Measurements from ENCODE around the gene GALNTL6.

GALNTL6 gene

DNA sequence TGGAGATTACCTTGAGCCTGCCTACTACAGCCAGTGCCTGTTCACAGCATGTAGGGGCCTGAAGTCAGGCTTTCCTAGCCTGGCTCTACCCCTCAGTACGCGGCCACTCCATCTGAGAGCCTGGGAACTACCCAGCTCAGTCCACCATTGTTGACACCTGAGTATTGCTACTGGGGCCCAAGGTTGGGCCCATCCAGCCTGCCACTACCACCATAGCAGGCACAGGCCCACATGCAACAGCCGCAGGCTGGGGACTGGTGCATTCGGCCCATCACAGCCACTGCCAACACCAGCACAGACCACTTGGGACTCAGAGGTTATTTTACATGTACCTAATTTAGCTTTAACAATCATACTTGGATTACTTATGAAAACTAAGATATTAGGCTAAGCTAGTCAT, 314.0 kb downstream of the GALNTL6 start:
- DNase-seq: no peak

DNA sequence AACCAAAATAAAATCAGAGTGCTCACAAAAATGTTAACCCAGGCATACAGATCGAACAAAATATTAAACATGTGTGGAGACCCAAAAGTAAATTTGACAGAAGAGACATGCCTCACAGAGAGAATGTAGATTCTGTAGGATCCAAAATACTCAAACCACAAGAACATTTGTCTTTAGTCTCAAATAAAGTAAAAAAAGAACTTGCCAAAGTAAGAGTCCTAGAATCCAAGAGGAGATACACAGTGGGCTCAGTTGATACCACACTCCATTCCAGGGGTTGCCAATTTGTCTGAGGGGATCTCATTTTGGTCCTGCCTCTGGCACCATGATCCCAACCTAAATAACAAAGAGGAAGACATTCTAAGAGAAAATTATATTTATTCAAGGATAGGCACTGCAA, 316.4 kb downstream of the GALNTL6 start:
- no peak for DNase-seq

GRCh38 chr4:172134521-172134920, 321.3 kb downstream of the GALNTL6 start:
- DNase-seq: no peak

- DNase-seq: no peak
Measured at GRCh38 chr4:172141025-172141424, 327.8 kb downstream of the GALNTL6 start.

- DNase-seq: no peak
Measured at GRCh38 chr4:172142281-172142741, 329.1 kb downstream of the GALNTL6 start.

- no peak for DNase-seq
Measured at GRCh38 chr4:172143605-172144314, 330.6 kb downstream of the GALNTL6 start.

DNA sequence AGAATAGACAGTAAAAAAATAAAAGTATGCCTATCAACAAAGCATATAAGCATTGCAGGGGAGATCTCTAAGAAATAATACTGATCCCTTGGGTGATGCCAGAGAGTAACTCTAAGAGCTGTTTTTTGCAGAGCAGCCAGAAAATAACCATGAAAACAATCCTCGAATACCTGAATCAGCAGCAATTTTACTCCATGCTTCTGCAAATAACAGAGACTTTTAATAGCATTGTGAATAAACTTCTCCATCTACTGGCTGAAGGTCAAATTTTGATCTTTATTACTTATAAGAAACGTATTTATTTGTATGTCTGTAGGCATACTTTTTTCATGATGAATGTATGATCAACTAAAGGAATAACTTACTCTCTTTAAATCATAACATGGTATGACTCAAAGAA, 334.5 kb downstream of the GALNTL6 start:
- DNase-seq: no peak

- no peak for DNase-seq
Measured at GRCh38 chr4:172149329-172149728, 336.1 kb downstream of the GALNTL6 start.

DNA sequence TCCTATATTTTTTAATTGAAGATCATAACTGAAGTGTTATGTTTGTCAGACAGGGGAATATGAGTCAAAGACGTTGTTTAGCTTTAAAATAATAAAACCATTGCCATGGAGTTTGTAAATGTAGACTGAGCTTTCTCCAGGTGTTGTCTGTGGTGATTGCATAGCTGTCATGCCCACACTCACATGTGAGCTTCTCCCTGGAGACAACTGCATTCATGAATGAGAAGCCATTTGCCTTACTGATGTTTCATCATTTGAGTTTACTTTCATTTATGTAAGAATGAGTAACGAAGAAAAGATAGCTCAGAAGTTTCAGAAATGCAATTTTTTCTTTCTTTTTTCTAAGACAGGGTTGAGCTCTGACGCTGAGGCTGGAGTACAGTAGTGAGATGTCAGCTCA, 339.1 kb downstream of the GALNTL6 start:
- no peak for DNase-seq

DNA sequence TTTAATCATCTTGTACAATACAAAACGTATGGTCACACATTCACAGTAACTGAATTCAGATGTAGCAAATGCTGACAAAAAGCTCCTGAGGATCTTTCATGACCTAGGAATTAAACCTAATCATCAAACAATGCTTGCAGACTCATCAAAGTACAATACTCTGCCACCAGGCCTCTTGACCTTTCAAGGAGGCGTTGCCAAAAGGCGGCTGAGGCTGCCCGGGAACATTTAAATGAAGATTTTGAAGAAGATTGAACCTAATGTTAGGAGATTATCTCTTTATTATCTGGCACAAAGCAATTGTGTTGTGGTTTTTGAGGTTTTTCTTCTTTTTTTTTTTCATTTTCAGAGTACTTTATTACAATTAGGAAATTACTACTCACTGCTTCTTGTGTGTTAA, 340.5 kb downstream of the GALNTL6 start:
- no peak for DNase-seq

- no peak for DNase-seq
Measured at GRCh38 chr4:172155838-172156345, 342.7 kb downstream of the GALNTL6 start.

DNA sequence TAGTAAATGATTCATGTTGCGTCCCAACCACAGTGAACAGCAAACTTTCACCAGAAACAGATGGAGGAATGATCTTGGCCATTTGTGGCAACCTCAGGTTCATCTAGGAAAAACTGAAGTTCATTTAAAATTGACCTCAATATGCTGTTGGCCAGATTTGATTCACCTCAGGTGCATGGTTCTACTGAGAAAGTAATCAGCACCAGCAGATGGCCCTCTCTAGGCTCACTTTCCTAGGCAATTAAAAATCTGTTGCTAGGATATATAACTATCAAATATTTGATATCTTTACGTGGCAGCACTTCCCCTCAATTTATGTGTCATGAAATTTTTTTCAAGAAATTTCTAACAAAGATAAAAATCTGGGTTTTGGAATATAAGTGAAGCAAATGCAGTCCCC, 344.7 kb downstream of the GALNTL6 start:
- DNase-seq: no peak

GRCh38 chr4:172163215-172163614, 350.0 kb downstream of the GALNTL6 start:
- no peak for DNase-seq

- no peak for DNase-seq
Measured at GRCh38 chr4:172168888-172169287, 355.7 kb downstream of the GALNTL6 start.

DNA sequence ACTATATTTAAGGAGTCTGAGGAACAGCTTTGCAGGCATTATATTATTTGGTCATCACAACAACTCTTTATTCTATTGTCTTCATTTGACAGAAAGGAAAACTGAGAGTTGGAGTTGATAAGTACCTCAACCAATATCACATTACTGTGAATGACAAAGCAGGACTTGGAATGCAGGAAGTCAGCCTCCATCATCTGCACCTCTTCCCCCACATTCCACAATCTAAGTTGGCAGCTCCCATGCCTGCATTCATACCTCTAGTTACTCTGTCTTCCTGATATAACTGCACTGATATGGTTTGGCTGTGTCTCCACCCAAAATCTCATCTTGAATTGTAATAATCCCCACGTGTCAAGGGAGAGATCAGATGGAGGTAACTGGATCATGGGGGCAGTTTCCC, 356.7 kb downstream of the GALNTL6 start:
- DNase-seq: no peak

- no peak for DNase-seq
Measured at GRCh38 chr4:172173206-172173605, 360.0 kb downstream of the GALNTL6 start.

- DNase-seq: no peak
Measured at GRCh38 chr4:172177382-172177781, 364.2 kb downstream of the GALNTL6 start.

DNA sequence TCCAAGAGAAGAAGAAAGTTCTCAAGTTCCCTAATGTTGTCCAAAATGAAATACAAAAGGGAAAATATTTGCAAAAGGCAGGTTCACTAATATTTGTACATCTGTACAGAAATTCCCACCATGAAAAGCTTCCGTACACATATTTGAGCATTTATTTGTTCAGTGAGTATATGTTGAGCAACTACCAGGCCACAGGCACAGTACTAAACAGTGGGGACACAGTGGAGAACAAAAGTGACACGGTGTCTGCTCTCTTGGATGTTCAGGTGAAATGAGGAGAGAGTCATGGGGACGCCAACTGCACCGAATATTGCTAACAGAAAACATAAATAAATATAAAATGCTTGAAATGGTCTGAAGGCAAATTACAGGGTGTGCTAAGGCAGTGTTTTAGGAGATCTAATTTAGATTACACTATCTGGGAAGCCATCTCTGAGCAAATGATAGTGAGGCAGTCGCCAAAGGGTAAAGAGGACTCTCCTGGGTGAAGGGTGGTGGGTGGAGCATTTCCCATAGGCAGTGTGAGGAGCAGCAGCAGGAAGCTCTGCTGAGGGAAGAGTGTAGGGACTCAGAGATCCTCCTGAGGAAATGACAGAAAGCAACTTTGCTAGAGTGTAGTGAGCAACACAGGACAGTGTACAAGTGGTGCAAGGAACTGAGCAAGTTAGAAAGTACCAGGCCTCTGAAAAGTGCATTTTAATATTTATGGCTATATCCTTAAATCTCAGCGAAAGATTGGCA, 375.2 kb downstream of the GALNTL6 start:
- DNase-seq: peak; percentile 52

- no peak for DNase-seq
Measured at GRCh38 chr4:172202480-172203076, 389.4 kb downstream of the GALNTL6 start.

DNA sequence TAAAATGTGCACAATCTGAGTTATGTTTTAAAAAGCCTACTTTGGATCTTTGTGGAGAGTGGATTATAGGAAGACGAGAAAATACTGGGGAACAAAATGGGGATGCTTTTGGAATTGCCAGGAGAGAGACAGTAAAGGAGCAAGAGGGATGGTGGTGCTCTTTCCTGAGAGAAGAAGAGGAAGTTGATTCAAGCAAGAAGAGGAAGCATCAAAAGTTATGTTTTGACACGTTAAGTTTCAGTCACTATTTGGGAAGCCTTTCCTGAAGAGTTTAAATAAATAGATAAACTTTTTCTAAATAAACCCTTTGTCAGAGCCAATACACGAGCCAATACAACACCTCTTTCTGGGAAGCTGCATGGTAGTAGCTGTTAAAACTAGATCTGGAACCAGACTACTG, 394.1 kb downstream of the GALNTL6 start:
- no peak for DNase-seq

- no peak for DNase-seq
Measured at GRCh38 chr4:172207886-172208285, 394.7 kb downstream of the GALNTL6 start.

GRCh38 chr4:172220679-172221078, 407.5 kb downstream of the GALNTL6 start:
- DNase-seq: no peak

DNA sequence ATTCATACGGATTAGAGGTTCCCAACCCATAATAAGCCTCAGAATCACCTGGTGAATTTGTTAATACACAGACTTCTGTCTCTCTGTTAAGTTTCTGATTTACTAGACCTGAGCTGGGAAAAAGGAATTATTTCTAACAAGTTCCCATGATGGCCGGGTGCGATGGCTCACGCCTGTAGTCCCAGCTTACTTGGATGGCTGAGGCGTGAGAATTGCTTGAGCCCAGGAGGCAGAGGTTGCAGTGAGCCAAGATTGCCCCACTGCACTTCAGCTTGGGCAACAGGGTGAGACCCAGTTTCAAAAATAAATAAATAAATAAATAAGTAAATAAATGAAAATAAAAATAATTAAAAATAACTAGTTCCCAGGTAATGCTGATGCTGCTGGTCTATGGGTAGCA, 412.3 kb downstream of the GALNTL6 start:
- DNase-seq: no peak

DNA sequence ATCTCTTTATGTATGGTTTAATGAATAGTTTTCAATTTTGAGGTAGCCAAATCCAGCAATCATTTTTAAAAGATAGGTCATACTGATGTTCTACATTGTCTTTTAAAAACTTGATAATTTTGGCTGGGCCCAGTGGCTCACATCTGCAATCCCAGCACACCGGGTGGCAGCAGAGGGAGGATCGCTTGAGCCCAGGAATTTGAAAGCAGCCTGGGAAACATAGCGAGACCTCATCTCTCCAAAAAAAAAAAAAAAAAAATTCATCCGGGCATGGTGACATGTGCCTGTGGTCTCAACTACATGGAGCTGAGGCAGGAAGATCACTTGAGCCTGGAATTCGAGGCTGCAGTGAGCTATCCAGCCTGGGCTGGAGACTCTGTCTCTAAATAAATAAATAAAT, 419.8 kb downstream of the GALNTL6 start:
- no peak for DNase-seq
